ENCODE results near the gene FAM180A. TPM values are rescaled to one million over a fixed set of nuclear protein-coding genes. Genes with fewer than 3 reads are reported as not detected.

Gene FAM180A
- total RNA-seq, 1 donor, result 3.0 TPM

DNA sequence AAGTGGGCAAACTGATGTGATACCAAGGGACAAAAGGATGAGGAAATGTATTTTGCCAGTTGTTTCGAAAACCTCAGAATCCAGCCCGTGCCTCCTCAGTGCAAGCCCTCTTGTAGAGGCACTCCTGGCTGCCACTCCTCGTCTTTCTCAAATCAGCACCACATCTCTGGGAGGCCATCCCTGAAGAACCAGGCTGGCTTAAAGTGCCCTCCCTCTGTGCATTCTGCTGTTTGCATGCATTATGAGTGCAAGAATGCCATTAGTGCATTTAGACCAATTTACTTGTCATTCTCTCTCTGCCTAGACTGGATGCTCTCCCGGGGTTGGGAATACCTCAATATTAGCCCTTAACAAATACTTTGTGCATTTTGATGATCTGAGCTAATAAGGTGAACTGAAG lies 19.9 kb upstream of the FAM180A start:
- TF ChIP-seq, protein P1, sequence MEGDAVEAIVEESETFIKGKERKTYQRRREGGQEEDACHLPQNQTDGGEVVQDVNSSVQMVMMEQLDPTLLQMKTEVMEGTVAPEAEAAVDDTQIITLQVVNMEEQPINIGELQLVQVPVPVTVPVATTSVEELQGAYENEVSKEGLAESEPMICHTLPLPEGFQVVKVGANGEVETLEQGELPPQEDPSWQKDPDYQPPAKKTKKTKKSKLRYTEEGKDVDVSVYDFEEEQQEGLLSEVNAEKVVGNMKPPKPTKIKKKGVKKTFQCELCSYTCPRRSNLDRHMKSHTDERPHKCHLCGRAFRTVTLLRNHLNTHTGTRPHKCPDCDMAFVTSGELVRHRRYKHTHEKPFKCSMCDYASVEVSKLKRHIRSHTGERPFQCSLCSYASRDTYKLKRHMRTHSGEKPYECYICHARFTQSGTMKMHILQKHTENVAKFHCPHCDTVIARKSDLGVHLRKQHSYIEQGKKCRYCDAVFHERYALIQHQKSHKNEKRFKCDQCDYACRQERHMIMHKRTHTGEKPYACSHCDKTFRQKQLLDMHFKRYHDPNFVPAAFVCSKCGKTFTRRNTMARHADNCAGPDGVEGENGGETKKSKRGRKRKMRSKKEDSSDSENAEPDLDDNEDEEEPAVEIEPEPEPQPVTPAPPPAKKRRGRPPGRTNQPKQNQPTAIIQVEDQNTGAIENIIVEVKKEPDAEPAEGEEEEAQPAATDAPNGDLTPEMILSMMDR (IDR thresholded peaks at IDR 0.05; ENCODE audit: insufficient read depth, low read depth, low read length), result no peak
- DNase-seq (ENCODE audit: low read depth), result no peak
- H3K4me3 ChIP-seq (ENCODE audit: low read depth, low read length), result no peak overlapping the region

DNA sequence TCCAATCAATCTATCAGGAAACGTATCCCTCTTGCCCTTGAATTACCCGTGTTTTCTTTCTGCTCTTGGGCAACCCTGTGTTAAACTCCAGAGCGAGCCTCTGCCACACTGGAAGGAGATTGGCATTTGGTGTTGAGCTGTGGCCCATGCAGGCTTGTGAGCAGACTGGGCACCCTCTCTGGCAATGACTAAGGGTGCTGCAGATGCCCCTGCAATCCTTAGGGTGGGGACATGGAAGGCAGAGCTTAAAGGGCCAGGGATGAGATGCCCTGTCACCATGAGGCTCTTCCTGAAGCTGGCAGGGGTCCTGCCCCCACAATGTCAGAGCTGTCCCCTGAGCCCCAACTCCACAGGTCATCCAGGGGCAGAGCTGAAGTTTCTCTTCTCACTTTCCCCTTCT lies 19.5 kb upstream of the FAM180A start:
- DNase-seq (ENCODE audit: low read depth), result no peak
- H3K4me3 ChIP-seq (ENCODE audit: low read depth, low read length), result no peak overlapping the region
- TF ChIP-seq, protein P1 (IDR thresholded peaks at IDR 0.05; ENCODE audit: insufficient read depth, low read depth, low read length), result no peak

DNA sequence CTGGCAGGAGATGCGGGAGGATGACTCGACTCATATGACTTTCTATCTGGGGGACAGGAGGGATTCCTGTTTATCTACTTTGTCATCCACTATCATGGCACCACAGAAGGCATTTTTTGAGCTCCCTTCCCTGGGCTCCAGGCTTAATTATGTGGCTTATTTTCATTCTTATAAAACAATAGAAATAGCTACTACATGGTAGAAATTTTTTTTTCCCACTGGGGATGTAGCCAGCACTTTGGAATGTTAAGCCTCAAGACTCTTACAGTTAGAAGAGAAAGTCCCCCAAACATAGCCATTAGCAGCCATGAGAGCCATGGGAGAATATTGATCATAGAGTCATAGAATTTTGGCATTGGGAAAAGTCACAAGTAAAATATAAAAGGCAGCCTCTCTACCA lies 14.6 kb upstream of the FAM180A start:
- H3K4me3 ChIP-seq (ENCODE audit: low read depth, low read length), result no peak overlapping the region
- TF ChIP-seq, protein P1 (IDR thresholded peaks at IDR 0.05; ENCODE audit: insufficient read depth, low read depth, low read length), result no peak
- no peak for DNase-seq (ENCODE audit: low read depth)

DNA sequence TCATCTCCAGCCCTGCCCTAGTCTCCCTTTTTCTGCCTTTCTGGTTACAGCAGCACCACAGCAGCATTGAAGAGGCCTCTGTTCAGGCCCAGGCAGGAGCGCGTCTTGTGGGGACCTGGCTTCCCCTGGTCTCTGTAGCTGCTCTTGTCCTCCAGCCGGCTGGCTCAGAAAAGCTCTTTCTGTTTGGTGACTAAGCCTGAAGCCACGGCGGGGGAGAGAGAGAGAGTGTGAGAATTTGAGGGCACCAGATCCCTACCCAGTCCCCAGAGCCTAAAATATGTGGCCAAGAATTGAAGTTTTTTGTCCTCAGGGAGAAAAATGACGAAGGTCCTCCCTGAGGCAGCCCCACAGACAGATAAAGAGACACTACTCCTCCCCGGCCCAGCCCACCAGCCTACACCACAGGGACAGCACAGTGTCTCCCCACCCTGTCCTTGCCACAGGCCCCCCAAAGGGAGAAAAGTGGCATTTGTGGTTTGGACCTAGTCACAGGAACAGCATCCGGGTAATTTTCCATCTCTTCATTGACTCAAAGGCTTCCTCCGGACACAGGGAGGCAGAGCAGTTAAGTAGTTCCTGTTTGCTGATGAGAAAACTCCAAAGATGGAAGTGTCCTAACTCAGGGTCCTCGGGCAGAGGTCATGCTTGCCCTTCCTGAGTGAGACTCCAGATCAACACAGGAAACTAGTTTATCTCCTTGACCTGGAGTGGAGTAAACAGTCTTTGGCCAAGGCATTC lies 13.3 kb upstream of the FAM180A start:
- no peak overlapping the region for H3K4me3 ChIP-seq (ENCODE audit: low read depth, low read length)
- DNase-seq (ENCODE audit: low read depth), result peak; percentile 36

DNA sequence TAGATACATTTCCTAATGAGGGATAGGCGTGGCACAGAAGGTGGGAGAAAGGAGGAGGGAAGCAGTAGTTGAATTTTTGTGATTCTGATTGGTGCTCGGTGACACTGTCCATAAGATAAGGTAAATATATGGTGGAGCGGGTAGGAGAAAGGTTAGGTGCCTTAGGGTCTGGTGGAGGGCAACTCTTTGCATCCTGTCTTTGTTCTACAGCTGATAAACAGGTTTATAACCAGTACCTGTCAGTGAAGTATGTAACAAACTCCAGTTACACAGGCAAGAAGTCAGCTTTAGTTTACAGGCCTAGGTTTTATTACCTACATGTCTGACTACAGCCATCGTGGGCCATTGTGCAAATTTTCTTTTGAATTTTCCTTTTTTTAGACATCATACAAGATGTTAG lies 10.9 kb upstream of the FAM180A start:
- TF ChIP-seq, protein P1 (IDR thresholded peaks at IDR 0.05; ENCODE audit: insufficient read depth, low read depth, low read length), result no peak
- H3K4me3 ChIP-seq (ENCODE audit: low read depth, low read length), result no peak overlapping the region
- DNase-seq (ENCODE audit: low read depth), result no peak

More for the DNA sequence above, 13.3 kb upstream of the FAM180A start:
- TF ChIP-seq, protein P1 (IDR thresholded peaks at IDR 0.05; ENCODE audit: insufficient read depth, low read depth, low read length), result no peak

DNA sequence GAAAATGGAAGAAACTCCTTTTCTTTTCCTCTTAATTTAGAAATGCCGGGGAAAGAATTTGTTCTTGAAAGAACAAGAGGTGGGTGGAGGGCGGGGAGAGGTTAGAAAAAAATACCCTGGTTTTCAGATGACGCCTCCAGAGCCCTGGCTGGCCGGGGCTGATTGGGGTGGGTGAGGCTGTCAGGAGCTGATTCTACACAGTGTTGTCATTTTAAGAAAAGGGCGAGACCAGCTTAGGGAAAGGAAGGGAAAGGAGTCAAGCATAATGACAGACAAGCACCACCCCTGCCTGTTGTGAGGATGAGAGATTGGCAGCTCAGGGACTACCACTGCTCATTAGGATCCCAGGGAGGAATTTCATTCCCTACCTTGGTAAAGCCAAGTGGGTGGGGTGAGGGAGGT lies 9.9 kb upstream of the FAM180A start:
- TF ChIP-seq, protein P1 (IDR thresholded peaks at IDR 0.05; ENCODE audit: insufficient read depth, low read depth, low read length), result no peak
- peak; percentile 39 for DNase-seq (ENCODE audit: low read depth)
- peak overlapping the region; percentile 26 for H3K4me3 ChIP-seq (ENCODE audit: low read depth, low read length)

Data from fibroblast of villous mesenchyme (primary cell).